Measurements from ENCODE around the gene DUSP8. TPM values are rescaled to one million over a fixed set of nuclear protein-coding genes. Genes with fewer than 3 reads are reported as not detected.

Gene DUSP8
- total RNA-seq, 1 donor from 2014 or later = 8.4 TPM

- Mint-ChIP-seq H3K36me3 (no peaks in the 10 kb centered on the region), H3K4me3 (no peak overlapping the region), H3K27me3 (peaks cover 58% of the 10 kb centered on the region), H3K9me3 (no peaks in the 10 kb centered on the region), H3K27ac (no peak overlapping the region), H3K4me1 (ENCODE audit: unreplicated experiment) (no peaks in the 10 kb centered on the region)
- DNase-seq (ENCODE audit: extremely low spot score, unreplicated experiment) = no peak
- no peak for TF ChIP-seq CTCF (conservative IDR thresholded peaks at IDR 0.05)
Observed at GRCh38 chr11:1541474-1542204, 30.4 kb downstream of the DUSP8 start.

GRCh38 chr11:1540074-1540473 lies 32.0 kb downstream of the DUSP8 start:
- Mint-ChIP-seq H3K27me3 (peaks cover 45% of the 10 kb centered on the region), H3K9me3 (no peaks in the 10 kb centered on the region), H3K36me3 (no peaks in the 10 kb centered on the region), H3K4me3 (no peak overlapping the region), H3K4me1 (ENCODE audit: unreplicated experiment) (peaks cover 2% of the 10 kb centered on the region), H3K27ac (no peak overlapping the region)
- no peak for DNase-seq (ENCODE audit: extremely low spot score, unreplicated experiment)
- TF ChIP-seq CTCF (conservative IDR thresholded peaks at IDR 0.05) = no peak

GRCh38 chr11:1538153-1538552 lies 33.9 kb downstream of the DUSP8 start:
- Mint-ChIP-seq H3K4me3 (no peak overlapping the region), H3K27ac (no peak overlapping the region), H3K36me3 (no peaks in the 10 kb centered on the region), H3K9me3 (no peaks in the 10 kb centered on the region), H3K27me3 (peaks cover 31% of the 10 kb centered on the region), H3K4me1 (ENCODE audit: unreplicated experiment) (peaks cover 8% of the 10 kb centered on the region)
- DNase-seq (ENCODE audit: extremely low spot score, unreplicated experiment) = no peak
- TF ChIP-seq CTCF (conservative IDR thresholded peaks at IDR 0.05) = no peak

- H3K27ac Mint-ChIP-seq = no peak overlapping the region
- H3K4me1 Mint-ChIP-seq (ENCODE audit: unreplicated experiment) = peaks cover 22% of the 10 kb centered on the region
- H3K4me3 Mint-ChIP-seq = no peak overlapping the region
- DNase-seq (ENCODE audit: extremely low spot score, unreplicated experiment) = no peak
- H3K36me3 Mint-ChIP-seq = no peaks in the 10 kb centered on the region
- no peaks in the 10 kb centered on the region for H3K9me3 Mint-ChIP-seq
- H3K27me3 Mint-ChIP-seq = peaks cover 27% of the 10 kb centered on the region
- no peak for TF ChIP-seq CTCF (conservative IDR thresholded peaks at IDR 0.05)
Observed at GRCh38 chr11:1536065-1536843, 35.8 kb downstream of the DUSP8 start.

GRCh38 chr11:1534682-1535081 lies 37.4 kb downstream of the DUSP8 start:
- Mint-ChIP-seq H3K27ac (peak overlapping the region; percentile 27), H3K4me3 (no peak overlapping the region), H3K36me3 (no peaks in the 10 kb centered on the region), H3K27me3 (peaks cover 16% of the 10 kb centered on the region), H3K9me3 (no peaks in the 10 kb centered on the region), H3K4me1 (ENCODE audit: unreplicated experiment) (peaks cover 24% of the 10 kb centered on the region)
- no peak for TF ChIP-seq CTCF (conservative IDR thresholded peaks at IDR 0.05)
- DNase-seq (ENCODE audit: extremely low spot score, unreplicated experiment) = no peak

Data from type B pancreatic cell (in vitro differentiated cells).